Activated CD4-positive, CD25-positive, alpha-beta regulatory T cell treated with anti-CD3 and anti-CD28 coated beads, Interleukin-2, amount 50 U/mL, for 72 hours (primary cell): ENCODE measurements around the gene RNF20.

Experiments
- DNase-seq: peaks from one replicate; pipeline ENCODE4 v3.0.0; 2021

RNF20 gene

DNA sequence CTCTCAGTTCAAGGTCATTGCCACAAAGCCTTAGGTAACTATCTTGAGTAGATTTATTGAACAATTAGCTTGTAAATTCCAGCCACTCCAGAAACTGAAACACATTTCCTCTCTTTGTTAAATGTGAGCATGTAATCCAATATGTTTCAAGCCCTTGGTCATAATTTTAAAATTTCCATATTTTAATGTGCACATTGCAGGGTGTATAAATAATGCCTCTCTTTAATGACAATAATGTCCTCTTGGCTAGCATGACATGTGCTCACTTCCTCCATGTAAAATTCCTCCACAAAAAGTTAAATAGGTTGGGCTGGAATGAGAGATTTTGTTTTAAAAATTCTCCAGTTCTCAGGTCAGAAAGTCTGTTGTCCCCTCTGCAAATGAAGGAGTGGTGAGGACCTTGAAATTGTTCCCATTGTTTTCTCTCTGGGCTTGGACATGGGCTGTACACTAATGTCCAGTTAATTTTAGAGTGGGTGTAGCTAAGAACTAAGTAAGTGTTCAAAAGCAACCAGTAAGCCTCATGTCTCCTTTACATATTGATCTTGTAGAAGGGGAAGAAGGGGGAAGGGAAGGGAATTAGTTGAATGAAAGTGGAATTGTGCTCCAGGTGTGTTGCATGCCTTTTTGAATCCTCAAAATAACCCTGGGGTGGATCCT, 58.3 kb downstream of the RNF20 start:
- no peak for DNase-seq

DNA sequence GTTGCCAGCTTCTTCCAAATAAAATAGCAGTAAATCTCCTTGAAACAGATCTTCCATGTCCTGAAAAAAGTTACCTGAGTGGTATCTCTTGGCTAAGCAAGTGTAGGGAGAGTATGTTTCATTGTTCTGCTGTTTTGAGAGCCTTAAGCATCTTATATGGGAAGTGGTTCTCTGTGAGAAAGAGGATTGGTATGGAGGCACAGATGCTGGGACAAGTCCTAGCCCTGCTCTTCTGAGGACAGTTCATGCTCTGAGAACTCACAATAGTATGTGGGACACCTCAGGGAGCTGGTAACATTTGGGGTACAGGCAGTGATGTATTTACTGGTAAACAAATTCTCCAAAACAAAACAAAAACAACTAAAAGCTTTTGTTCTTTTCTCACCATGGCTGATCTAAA, 59.1 kb downstream of the RNF20 start:
- DNase-seq = no peak

DNA sequence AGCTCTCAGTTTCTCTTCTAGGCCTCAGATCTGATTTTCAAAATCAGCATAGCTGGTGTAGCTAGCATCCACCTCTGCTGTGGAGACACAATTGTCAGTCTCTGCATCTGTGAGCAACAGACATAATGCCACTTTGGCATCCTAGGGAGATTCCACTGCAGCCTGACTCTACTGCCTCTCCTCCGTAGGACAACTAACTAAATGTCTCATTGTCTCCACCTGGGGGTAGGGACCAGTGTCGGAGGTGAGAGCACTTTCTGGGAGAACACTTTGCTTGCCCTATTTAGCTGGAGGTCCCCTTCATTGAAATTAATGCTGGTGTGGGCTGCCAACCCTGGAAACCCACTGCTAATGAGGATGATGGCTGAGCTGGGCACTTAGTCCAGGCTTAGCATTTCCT, 59.7 kb downstream of the RNF20 start:
- DNase-seq = no peak

- no peak for DNase-seq
Measured at GRCh38 chr9:101594796-101595195, 61.1 kb downstream of the RNF20 start, which contains the start of gene PPP3R2. Gene PPP3R2, minus strand, starts transcription at chr9:101594969. Its CDS starts 48 bp downstream, at chr9:101594921.

- no peak for DNase-seq
Measured at GRCh38 chr9:101601904-101602765, 68.5 kb downstream of the RNF20 start.

DNA sequence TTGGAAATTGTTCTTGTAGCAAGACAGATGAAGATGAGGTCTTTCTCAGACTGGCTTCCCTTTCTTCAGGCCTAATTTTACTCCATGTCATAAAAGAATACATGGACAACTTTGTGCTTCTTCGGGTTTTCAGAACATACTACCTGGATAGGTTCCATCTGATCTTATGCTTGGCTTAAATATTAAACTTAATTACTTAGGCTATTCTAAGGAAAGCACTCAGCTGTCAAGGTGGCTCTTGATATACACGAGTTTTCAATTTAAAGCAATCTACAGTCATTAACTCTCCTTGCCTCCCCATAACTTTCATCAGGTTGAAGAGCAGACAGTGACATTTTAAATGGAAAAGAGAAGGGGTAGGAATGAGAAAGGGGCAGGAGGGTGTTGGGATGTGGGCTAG, 70.6 kb downstream of the RNF20 start:
- no peak for DNase-seq

GRCh38 chr9:101605547-101605946, 71.9 kb downstream of the RNF20 start:
- DNase-seq = no peak
